Measurements from ENCODE around the gene PRRC2A.

PRRC2A gene

GRCh38 chr6:31652925-31653724 is 32.6 kb downstream of the PRRC2A start:
- peak; percentile 91 for DNase-seq

GRCh38 chr6:31654574-31655348 is 34.2 kb downstream of the PRRC2A start:
- no peak for DNase-seq

GRCh38 chr6:31655349-31656237 is 35.1 kb downstream of the PRRC2A start, which contains the start of gene APOM:
Gene APOM, plus strand, starts transcription at chr6:31655894. Its CDS starts 73 bp downstream, at chr6:31655967.
- no peak for DNase-seq

GRCh38 chr6:31657406-31658157 is 37.1 kb downstream of the PRRC2A start:
- peak; percentile 56 for DNase-seq

- DNase-seq = no peak
Measured at GRCh38 chr6:31658158-31658688, 37.7 kb downstream of the PRRC2A start.

- DNase-seq = no peak
Measured at GRCh38 chr6:31658983-31659648, 38.6 kb downstream of the PRRC2A start.

- peak; percentile 65 for DNase-seq
Measured at GRCh38 chr6:31659649-31660380, 39.3 kb downstream of the PRRC2A start.

- DNase-seq = peak; percentile 87
Measured at GRCh38 chr6:31660381-31661261, 40.1 kb downstream of the PRRC2A start, which contains the start of gene C6orf47. Gene C6orf47, minus strand, starts transcription at chr6:31660778. Its CDS starts 831 bp downstream, at chr6:31659947.

GRCh38 chr6:31661262-31662123 is 41.0 kb downstream of the PRRC2A start:
- DNase-seq = no peak

GRCh38 chr6:31662124-31662723 is 41.7 kb downstream of the PRRC2A start:
- no peak for DNase-seq

- no peak for DNase-seq
Measured at GRCh38 chr6:31663126-31663960, 42.8 kb downstream of the PRRC2A start.

- DNase-seq = no peak
Measured at GRCh38 chr6:31663961-31664789, 43.7 kb downstream of the PRRC2A start.

GRCh38 chr6:31664790-31665500 is 44.4 kb downstream of the PRRC2A start, which contains the start of gene GPANK1:
Gene GPANK1, minus strand, starts transcription at chr6:31664997. Its CDS starts 519 bp downstream, at chr6:31664478.
- DNase-seq = peak; percentile 92

GRCh38 chr6:31665501-31666336 is 45.2 kb downstream of the PRRC2A start, which contains the start of gene CSNK2B:
Gene CSNK2B, plus strand, starts transcription at chr6:31666080. Its CDS starts 752 bp downstream, at chr6:31666832.
- DNase-seq = peak; percentile 98
